ENCODE data around the gene INHBB. TPM values are rescaled to one million over a fixed set of nuclear protein-coding genes. Genes with fewer than 3 reads are reported as not detected.

Gene INHBB
- total and polyA plus RNA-seq, 9 of the 15 experiments (the other 6 are each of a cell fraction or from before 2014, with no cell fraction given), result not detected

DNA sequence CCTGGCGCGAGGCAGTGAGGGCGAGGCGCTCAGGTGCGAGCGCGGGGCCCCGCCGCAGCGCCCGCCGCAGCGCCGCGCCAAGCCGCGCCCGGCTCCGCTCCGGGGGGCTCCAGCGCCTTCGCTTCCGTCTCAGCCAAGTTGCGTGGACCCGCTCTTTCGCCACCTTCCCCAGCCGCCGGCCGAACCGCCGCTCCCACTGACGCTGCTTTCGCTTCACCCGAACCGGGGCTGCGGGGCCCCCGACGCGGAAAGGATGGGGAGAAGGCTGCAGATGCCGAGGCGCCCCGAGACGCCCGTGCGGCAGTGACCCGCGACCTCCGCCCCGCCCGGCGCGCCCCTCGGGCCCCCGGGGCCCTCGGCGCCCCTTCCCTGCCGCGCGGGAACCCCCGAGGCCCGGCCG, 328 bp upstream of the INHBB start:
- no peak for FAIRE-seq
- Histone ChIP-seq H3K27me3 (ENCODE audit: control insufficient read depth in 2 of 2, insufficient read depth in 2 of 2, low read length in 2 of 2) (peaks cover 28 to 68% of the 10 kb centered on the region in 2 experiments), H3K9me3 (replicated peaks; ENCODE audit: control insufficient read depth, insufficient read depth, low read depth, low read length) (no peaks in the 10 kb centered on the region), H3K36me3 (ENCODE audit: control insufficient read depth, insufficient read depth, low read length) (no peaks in the 10 kb centered on the region), H3K4me2 (ENCODE audit: insufficient read depth, low read length) (no peak overlapping the region), H2AFZ (ENCODE audit: low read depth, low read length) (no peak overlapping the region), H3K9me1 (ENCODE audit: control insufficient read depth, insufficient read depth, low read length) (no peaks in the 10 kb centered on the region), H3K27ac (ENCODE audit: extremely low read depth, low read depth, low read length) (no peak overlapping the region), H3K9ac (ENCODE audit: insufficient read depth in 1 of 2, low read depth in 2 of 2, low read length in 2 of 2) (no peak overlapping the region), H4K20me1 (replicated peaks; ENCODE audit: control insufficient read depth, insufficient read depth, low read length) (peaks cover 19% of the 10 kb centered on the region), H3K4me3 (no peak overlapping the region), H3K4me1 (replicated peaks in 1 of 2; ENCODE audit: control insufficient read depth in 2 of 2, insufficient read depth in 2 of 2, low read length in 2 of 2) (peaks cover 0 to 14% of the 10 kb centered on the region in 2 experiments; a peak in 2 of 5 replicates), H3K79me2 (ENCODE audit: control insufficient read depth, insufficient read depth, low read length) (no peaks in the 10 kb centered on the region)
- no TSS peak for BruUV-seq (replicated peaks)
- ChIA-PET CTCF (ENCODE audit: low intra/inter-chr PET ratio) (no interaction called here), POLR2A (no interaction called here)
- no peak for DNase-seq (ENCODE audit: extremely low read depth in 1 of 4, low spot score in 3 of 4)
- no peak for ATAC-seq
- intact Hi-C loops (cut with micrococcal nuclease) (no loop called here), in situ Hi-C loops (cut with MboI) (loop anchor here (10.0 kb wide), 1 partner anchor 329 kb away; no protein-coding TSS in a partner anchor)
- WGBS (ENCODE audit: insufficient coverage, low coverage, missing lambda C conversion rate), result 39% methylated on average over 9 of the region's 62 CpGs
- TF ChIP-seq E2F8 (IDR thresholded peaks at IDR 0.05; ENCODE audit: low read depth, partially characterized antibody) (no peak), MCM2 (IDR thresholded peaks at IDR 0.05; ENCODE audit: low read depth) (no peak), ZNF124 (CRISPR knock-in tag; IDR thresholded peaks at IDR 0.05) (no peak), ZHX1 (conservative IDR thresholded peaks at IDR 0.05; ENCODE audit: low read length) (no peak), RBM34 (IDR thresholded peaks at IDR 0.05; ENCODE audit: borderline replicate concordance, insufficient read depth, low read length) (no peak), LARP7 (IDR thresholded peaks at IDR 0.05) (no peak), EGR1 (conservative IDR thresholded peaks at IDR 0.05) (no peak), KAT7 (CRISPR knock-in tag; IDR thresholded peaks at IDR 0.05; ENCODE audit: borderline replicate concordance) (no peak), CTBP1 (IDR thresholded peaks at IDR 0.05; ENCODE audit: borderline replicate concordance) (no peak), HCFC1 (IDR thresholded peaks at IDR 0.05; ENCODE audit: low read depth, low read length) (no peak), ZNF561 (CRISPR knock-in tag; conservative IDR thresholded peaks at IDR 0.05) (no peak), ZNF76 (CRISPR knock-in tag; IDR thresholded peaks at IDR 0.05; ENCODE audit: borderline replicate concordance) (no peak), PTRF (tag; IDR thresholded peaks at IDR 0.05) (no peak), KDM1A (IDR thresholded peaks at IDR 0.05) (no peak), ARHGAP35 (IDR thresholded peaks at IDR 0.05; ENCODE audit: partially characterized antibody) (no peak)
- TF ChIP-seq, protein P1, sequence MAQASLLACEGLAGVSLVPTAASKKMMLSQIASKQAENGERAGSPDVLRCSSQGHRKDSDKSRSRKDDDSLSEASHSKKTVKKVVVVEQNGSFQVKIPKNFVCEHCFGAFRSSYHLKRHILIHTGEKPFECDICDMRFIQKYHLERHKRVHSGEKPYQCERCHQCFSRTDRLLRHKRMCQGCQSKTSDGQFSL (CRISPR knock-in tag; IDR thresholded peaks at IDR 0.05), result no peak
- TF ChIP-seq, protein P1 (tag; IDR thresholded peaks at IDR 0.05), result no peak

Measured in K562 (cell line).